ENCODE measurements around the gene HSPA12B. TPM values are rescaled to one million over a fixed set of nuclear protein-coding genes. Genes with fewer than 3 reads are reported as not detected.

HSPA12B gene
- total RNA-seq, 1 experiment from 2014 or later: 0.21 TPM

GRCh38 chr20:3706774-3707507 lies 25.5 kb upstream of the HSPA12B start:
- no peak overlapping the region for H3K27ac ChIP-seq (ENCODE audit: low read length)
- H3K4me3 ChIP-seq (ENCODE audit: low read depth in 2 of 2, low read length in 2 of 2): no peak overlapping the region
- CTCF ChIA-PET: interaction anchor here (0.5 to 1.6 kb wide), 5 partner anchors 9 to 138 kb away, joined by 3 to 8 read pairs (median 6); no protein-coding TSS in a partner anchor
- no TSS peak for BruUV-seq (replicated peaks)
- H3K4me1 ChIP-seq (ENCODE audit: control insufficient read depth, insufficient read depth, low read length): peaks cover 4% of the 10 kb centered on the region; the same call in 1 of the 2 replicates
- TF ChIP-seq, protein P1, sequence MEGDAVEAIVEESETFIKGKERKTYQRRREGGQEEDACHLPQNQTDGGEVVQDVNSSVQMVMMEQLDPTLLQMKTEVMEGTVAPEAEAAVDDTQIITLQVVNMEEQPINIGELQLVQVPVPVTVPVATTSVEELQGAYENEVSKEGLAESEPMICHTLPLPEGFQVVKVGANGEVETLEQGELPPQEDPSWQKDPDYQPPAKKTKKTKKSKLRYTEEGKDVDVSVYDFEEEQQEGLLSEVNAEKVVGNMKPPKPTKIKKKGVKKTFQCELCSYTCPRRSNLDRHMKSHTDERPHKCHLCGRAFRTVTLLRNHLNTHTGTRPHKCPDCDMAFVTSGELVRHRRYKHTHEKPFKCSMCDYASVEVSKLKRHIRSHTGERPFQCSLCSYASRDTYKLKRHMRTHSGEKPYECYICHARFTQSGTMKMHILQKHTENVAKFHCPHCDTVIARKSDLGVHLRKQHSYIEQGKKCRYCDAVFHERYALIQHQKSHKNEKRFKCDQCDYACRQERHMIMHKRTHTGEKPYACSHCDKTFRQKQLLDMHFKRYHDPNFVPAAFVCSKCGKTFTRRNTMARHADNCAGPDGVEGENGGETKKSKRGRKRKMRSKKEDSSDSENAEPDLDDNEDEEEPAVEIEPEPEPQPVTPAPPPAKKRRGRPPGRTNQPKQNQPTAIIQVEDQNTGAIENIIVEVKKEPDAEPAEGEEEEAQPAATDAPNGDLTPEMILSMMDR (IDR thresholded peaks at IDR 0.05): no peak
- TF ChIP-seq POLR2AphosphoS5 (IDR thresholded peaks at IDR 0.05; ENCODE audit: low read depth, low read length): no peak
- TF ChIP-seq TCF7L2 (IDR thresholded peaks at IDR 0.05; ENCODE audit: low read depth, low read length): no peak
- TF ChIP-seq REST (IDR thresholded peaks at IDR 0.05; ENCODE audit: insufficient read depth in 1 of 2, low read depth in 2 of 2, low read length in 1 of 2): no peak
- TF ChIP-seq SIN3A (IDR thresholded peaks at IDR 0.05; ENCODE audit: borderline replicate concordance, insufficient read depth, low read depth, low read length): no peak
- no peaks in the 10 kb centered on the region for H3K9me3 ChIP-seq (ENCODE audit: control insufficient read depth, insufficient read depth, low read depth, low read length)
- DNase-seq (ENCODE audit: low read depth, low spot score) (no peak), ATAC-seq (peak; percentile 47; the same call in 1 of the 2 replicates)
- no peaks in the 10 kb centered on the region for H3K27me3 ChIP-seq (ENCODE audit: control insufficient read depth, insufficient read depth, low read length)
- intact Hi-C loops (cut with micrococcal nuclease; ENCODE audit: unreplicated experiment): no loop called here
- POLR2A ChIA-PET: no interaction called here
- no peaks in the 10 kb centered on the region for H3K36me3 ChIP-seq (ENCODE audit: control insufficient read depth, insufficient read depth, low read length)
- in situ Hi-C loops (cut with HindIII; ENCODE audit: low pct_unique_long_range_greater_than_20kb, low sequenced_read_pairs): no loop called here

- DNase-seq (ENCODE audit: low read depth, low spot score) (no peak), ATAC-seq (no peak)
- H3K9me3 ChIP-seq (ENCODE audit: control insufficient read depth, insufficient read depth, low read depth, low read length): no peaks in the 10 kb centered on the region
- TF ChIP-seq, protein P1 (IDR thresholded peaks at IDR 0.05): no peak
- TF ChIP-seq POLR2AphosphoS5 (IDR thresholded peaks at IDR 0.05; ENCODE audit: low read depth, low read length) (no peak), SIN3A (IDR thresholded peaks at IDR 0.05; ENCODE audit: borderline replicate concordance, insufficient read depth, low read depth, low read length) (no peak), REST (IDR thresholded peaks at IDR 0.05; ENCODE audit: insufficient read depth in 1 of 2, low read depth in 2 of 2, low read length in 1 of 2) (no peak), TCF7L2 (IDR thresholded peaks at IDR 0.05; ENCODE audit: low read depth, low read length) (no peak)
- H3K4me1 ChIP-seq (ENCODE audit: control insufficient read depth, insufficient read depth, low read length): peaks cover 4% of the 10 kb centered on the region; the same call in 1 of the 2 replicates
- in situ Hi-C loops (cut with HindIII; ENCODE audit: low pct_unique_long_range_greater_than_20kb, low sequenced_read_pairs) (no loop called here), intact Hi-C loops (cut with micrococcal nuclease; ENCODE audit: unreplicated experiment) (no loop called here)
- no peaks in the 10 kb centered on the region for H3K36me3 ChIP-seq (ENCODE audit: control insufficient read depth, insufficient read depth, low read length)
- H3K27ac ChIP-seq (ENCODE audit: low read length): no peak overlapping the region
- H3K4me3 ChIP-seq (ENCODE audit: low read depth in 2 of 2, low read length in 2 of 2): no peak overlapping the region
- no peaks in the 10 kb centered on the region for H3K27me3 ChIP-seq (ENCODE audit: control insufficient read depth, insufficient read depth, low read length)
- POLR2A ChIA-PET: no interaction called here
- no TSS peak for BruUV-seq (replicated peaks)
- CTCF ChIA-PET: interaction anchor here (0.6 to 1.6 kb wide), 4 partner anchors 9 to 31 kb away, joined by 3 to 8 read pairs (median 6); no protein-coding TSS in a partner anchor
These were observed 25.0 kb upstream of the HSPA12B start for GRCh38 chr20:3707508-3707899.
